Left renal pelvis (tissue), 4 donors: ENCODE results near the gene EFCAB6. TPM values are rescaled to one million over a fixed set of nuclear protein-coding genes. Genes with fewer than 3 reads are reported as not detected.

Source experiments
- DNase-seq, 4 donors: peaks; one replicate each; pipeline ENCODE4 v3.0.0-alpha.2; 2013; ENCODE audit warnings: low read depth in 4 of 4, low spot score in 3 of 4
- polyA plus RNA-seq, 4 donors: library from polyadenylated mRNA; unstranded; fragments of 120-200 nt; gene quantifications; one replicate each; pipeline ENCODE4 v1.2.1, GENCODE V29; 2013; ENCODE audit not compliant: insufficient read length in 4 of 4

The EFCAB6 gene
- polyA plus RNA-seq, 4 donors = 1.4 to 5.7 (median 4.8) TPM

DNA sequence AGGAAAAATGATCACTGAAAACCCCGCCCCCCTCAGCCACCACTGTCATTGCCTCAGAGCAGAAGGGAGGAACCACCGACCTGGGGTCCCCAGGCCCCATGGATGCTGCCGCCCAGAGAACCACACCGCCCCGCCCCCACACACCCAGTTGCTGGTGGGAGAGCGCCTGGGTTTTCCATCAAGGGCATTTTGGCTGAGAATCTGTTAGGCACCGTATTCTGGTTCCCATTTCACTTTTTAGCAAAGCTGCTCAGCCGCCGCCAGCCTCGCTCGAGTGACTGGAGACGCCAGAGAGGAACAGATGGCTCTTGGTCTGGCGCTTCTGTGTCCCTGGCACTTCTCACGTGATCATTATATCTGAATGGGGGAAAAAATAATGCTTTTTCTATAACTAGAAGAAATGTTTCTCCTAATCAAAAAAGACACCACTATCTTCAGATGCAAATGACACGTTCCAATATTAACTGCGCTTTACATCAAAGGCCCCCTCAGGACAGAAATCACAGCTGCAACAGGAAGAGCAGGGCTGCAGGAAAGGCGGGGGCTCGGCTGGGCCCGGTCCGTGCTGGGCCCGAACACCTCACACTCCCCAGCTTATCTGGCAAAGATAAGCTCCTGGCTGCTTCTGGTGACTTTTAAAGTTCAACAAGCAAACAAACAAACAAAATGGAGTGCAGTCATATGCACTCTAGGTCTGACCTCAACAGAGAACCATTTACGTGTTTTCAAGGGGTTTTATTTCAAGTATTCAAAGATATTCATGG lies 250.5 kb downstream of the EFCAB6 start:
- no peak for DNase-seq

DNA sequence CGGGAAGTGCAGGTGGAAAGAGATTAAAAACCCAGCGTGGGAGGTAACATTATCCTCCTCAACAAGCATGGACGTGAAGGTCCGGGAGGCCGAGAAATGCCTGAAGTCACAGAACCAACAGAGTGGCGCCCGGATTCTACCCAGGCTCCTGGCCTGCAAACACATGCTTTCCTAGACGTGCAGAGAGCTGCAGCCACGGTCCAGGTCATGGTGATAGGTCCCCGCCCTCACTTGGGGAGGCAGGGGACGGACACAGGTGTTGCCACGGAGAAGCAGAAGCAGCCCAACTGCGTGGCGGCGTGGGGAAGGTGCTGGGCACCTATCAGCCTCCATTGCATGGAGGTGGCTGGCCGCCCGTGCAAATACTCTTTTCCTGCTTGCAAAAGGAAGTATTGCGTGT lies 251.5 kb downstream of the EFCAB6 start:
- no peak for DNase-seq

DNA sequence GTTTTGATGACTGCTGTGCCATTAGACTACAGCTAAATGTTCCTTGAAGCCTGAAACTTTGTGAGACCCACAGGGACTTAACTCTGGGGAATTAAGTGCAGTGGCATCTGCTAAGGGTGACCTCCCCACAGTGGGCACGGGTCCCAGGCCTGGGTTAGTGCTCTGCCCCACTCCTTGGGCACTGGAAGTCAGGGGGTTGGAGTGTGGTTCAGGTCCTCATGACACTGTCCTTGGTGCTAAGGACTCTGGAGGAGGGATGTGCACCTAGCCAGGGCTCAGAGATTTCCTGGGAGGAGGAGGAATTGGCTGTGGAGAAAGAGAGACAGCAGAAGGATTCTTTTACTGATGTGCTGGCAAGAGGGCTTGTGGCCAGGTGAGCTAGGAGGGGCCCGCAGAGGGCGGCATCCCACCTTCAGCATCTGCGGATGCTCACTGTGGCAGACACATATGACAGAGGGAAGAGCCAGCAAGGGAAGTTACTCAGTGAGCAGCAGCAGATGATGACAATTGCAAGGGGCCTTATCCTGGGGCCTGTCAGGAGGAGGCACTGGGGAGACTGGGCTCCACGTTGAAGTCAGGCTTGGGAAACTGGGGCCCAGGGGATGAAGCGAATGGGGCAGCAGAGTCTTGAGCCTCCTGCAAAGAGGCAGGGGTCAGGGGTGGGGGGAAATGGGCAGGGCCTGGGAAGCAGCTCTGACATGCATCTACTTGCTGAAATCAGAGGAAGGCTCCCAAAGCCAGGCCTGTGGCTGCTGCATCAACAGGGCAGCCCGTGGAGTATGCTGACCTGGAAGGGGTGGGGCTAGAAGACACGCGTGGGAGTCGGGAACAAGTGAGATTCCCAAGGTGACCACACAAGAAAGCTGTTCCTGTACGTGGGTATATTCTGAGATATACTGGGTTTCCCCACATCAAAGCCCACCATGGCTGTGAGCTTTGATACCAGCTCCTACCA lies 256.3 kb downstream of the EFCAB6 start:
- no peak for DNase-seq

DNA sequence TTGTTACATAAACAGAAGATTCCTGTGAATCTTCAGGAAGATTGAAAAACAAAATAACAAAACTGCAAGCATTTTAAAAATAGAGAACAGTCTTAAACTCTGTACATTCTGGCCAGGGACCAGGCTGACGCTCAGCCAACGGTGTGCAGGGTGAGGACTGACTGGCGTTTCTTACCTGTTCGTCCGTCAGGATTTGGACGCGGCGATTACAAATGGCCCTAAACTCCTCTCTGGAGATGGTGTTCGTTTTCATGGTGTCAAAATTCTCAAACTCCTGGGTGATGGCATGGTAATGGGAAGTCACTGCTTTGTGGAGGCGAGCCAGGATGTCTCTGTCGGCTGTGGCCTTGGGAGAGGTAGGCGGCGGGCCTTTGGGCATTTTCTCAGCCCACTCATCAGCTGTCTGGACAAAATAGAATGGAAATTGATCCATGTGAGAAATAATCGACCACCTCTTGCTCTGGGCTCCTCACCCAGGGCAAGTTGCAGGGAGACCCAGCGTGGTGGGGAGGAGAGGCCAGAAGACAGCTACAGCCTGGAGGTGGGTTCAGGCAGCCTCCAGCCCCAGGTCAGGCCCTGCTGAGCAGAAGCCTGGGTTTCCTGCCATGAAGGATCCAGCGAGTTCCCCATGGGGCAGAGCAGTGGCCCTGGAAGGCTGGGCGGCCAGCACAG lies 257.3 kb downstream of the EFCAB6 start:
- no peak for DNase-seq

DNA sequence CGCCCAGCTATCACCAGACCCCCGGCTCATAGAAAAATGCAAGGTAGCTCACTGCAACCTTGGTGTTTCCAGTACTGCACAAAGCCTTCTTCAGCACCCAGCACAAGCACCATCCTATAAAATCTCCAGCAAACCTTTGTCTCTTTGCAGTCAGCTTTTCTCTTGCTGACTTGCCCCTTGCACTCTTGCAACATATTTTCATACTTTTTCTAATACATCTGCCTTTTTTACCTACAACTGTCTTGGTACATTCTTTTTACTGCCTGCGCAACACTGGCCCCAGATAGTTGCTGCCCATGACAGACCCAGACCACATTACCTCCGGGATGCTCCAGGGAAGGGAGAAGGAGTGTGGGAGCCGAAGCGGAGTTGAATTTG lies 257.9 kb downstream of the EFCAB6 start:
- DNase-seq = no peak

DNA sequence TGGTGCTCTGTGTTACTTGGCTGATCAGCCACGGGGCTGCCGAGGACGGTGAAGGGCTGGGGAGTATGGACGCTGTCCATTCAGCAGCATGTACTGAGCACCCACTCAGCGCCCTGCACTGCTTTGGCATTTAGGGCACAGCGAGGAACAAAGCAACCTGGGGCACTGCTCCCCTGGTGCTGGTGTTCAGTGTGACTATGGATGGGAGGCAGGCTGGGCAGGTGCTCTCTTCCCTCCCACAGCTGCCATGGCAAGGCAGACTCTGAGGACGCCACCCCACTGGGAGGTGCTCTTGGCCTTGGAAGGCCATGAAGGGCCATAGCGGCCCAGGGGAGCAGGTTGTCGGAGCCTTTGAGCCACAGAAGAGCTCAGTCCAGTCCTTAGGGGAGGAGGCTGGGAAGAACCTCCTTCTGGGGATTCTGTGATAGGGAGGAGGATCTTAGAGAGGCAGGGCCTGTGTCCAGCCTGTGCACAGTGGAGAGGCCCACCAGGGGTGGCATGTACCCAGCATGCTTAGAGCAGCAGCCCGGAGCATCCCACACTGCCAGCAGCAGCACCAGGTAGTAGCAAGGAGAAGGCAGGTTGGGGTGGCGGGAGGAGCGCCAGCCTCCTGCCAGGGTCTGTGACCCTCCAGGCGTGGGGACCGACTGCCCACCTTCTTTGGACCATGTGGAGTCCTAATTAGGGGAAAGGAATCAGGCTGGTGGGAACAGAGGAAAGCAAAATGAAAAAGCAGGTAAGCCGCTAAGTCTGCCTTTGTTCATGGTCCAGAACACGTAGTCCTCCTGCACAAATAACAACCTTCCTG lies 258.4 kb downstream of the EFCAB6 start:
- no peak for DNase-seq

DNA sequence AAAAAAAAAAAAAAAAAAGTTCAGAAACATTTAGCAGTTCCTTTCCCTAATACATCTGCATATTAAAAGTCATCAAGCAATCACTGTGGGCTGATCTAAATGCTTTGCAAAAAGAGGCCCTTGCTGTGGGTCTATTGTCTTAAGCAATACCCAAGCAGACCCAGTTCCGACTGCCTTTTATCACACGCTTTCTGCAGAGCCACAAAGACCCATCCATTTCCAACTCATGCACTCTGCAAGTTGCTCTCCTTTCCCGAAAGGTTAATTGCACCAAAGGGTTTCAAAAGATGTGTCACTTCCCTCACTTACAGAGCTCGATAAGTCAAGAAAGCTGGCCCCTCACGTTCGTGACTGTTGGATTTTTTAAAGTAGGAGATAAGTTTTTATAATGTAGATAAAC lies 261.4 kb downstream of the EFCAB6 start:
- DNase-seq = no peak

DNA sequence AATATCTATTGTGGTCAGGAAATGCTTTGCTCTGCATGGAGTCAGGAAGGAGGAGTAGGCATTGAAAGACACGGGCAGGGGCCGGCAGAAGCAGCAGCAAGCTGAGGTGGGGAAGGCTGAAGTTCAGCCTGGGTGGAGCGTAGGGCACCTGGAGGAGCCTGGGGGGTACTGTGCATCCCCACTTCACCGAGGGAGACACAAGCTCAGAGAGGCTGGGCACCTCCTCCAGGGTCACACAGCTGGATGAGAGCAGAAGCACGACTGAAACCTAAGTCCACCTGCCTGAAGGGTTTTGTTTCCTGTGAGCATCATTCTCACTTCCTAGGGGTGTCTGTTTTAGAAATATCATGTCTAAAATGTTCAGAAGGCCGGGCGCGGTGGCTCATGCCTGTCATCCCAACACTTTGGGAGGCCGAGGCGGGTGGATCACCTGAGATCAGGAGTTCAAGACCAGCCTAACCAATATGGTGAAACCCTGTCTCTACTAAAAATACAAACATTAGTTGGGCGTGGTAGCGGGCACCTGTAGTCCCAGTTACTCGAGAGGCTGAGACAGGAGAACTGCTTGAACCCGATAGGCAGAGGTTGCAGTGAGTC lies 262.0 kb downstream of the EFCAB6 start:
- no peak for DNase-seq

DNA sequence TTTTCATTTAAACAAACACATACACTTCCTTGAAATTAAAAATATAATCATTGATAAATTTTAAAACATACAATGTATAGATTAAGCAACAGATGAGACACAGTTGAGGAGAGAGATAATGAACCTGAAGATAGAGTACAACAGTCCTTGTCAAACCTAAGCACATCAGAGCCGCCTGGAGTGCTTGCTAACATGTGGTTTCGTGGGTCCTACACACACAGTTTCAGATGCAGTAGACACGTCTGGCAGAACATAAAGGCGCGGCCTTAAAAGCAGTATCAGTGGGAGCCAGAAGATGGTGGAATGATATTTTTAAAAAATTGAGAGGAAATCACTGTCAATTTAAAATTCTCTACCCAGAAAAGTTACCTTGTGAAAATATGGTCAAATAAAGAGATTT lies 265.9 kb downstream of the EFCAB6 start:
- no peak for DNase-seq

DNA sequence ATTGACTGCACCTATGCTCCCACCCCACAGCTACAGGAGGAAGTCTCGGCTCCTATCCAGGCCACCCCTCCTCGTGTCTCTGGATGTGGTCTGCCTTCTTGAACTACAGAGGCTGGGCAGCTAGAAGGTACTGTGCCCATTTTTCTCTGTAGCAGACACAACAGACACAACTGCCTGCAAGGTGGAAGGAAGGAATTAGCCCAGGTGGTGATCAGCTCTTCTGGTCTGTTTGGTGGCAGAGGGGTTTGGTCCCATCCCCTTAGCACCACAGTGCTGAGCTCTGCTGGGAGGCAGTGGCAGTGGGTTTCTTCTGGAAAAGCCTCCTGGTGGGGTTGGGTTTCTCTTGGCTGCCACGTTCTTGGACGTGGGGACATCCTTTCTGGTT lies 267.8 kb downstream of the EFCAB6 start:
- DNase-seq = no peak

DNA sequence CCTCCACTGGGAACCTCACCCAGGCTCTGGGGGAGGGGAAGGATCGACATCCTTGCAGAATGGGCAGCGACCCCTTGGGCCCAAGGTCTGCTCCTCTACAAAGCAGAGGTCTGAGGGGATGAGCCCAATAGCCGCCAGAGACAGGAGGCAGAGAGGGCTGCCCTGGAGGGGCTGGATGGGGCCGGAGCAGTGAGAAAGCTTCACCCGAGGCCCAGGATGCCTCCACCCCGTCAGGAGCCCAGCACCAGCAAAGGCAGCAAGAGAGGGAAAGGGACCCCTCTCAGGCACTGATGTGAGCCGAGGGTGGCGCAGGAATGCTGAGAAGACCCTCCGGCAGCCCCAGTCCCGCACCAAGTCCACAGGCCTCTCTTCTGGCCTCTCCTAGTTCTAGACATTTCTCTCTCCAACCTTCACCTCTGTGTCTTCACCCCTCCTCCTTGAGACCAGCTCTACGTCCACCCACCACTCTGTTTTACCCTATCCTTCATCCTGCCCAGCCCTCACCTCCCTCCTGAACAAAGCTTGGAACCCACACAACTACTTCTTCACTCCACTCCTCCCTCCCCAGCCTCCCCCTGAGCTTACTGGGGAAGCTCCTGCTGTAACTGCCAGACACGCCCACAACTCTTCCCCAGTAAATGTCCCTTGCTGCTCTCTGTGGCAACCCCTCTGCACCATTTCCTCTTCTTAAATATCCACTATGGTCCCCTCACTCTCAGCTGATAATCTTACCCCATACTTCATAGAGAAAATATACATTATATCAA lies 268.4 kb downstream of the EFCAB6 start:
- DNase-seq = no peak

DNA sequence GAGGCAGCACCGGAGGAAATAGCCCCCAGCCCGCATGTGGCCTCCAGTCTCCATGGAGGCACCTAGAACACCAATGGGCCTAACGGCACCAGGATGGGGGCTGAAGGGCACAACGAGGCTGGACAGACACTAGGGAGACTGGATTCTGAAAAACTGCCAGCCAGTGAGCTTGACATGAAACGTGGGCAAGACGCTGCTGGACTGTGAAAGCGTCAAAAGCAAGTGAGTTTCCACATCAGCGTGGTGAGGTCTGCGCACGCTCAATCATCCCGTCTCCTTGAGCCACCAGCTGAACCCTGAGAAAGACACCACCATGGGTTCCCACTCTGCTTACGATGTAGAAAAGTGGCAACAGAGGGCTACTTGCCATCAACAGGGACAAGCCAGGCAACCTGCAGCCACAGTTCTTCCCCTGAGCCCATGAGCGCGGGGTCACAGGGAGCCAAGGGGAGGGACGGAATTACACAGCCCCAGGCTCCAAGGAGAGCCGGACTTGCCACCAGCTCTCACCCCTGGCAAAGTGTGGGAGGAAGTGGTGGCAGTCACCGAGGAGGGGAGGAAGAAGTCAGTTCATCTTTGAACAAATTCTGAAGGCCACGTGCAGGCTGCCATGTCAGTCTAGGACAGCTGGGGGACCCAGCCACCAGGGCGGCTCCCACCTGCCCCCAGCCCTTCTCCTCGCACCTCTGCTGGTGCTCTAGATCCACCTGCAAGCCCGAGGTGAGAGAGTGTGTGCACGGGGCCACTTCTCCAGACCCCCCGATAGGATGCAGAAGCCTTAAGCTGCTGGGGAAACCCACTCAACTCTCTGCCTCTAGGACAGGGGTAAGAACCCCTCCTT lies 269.2 kb downstream of the EFCAB6 start:
- no peak for DNase-seq

DNA sequence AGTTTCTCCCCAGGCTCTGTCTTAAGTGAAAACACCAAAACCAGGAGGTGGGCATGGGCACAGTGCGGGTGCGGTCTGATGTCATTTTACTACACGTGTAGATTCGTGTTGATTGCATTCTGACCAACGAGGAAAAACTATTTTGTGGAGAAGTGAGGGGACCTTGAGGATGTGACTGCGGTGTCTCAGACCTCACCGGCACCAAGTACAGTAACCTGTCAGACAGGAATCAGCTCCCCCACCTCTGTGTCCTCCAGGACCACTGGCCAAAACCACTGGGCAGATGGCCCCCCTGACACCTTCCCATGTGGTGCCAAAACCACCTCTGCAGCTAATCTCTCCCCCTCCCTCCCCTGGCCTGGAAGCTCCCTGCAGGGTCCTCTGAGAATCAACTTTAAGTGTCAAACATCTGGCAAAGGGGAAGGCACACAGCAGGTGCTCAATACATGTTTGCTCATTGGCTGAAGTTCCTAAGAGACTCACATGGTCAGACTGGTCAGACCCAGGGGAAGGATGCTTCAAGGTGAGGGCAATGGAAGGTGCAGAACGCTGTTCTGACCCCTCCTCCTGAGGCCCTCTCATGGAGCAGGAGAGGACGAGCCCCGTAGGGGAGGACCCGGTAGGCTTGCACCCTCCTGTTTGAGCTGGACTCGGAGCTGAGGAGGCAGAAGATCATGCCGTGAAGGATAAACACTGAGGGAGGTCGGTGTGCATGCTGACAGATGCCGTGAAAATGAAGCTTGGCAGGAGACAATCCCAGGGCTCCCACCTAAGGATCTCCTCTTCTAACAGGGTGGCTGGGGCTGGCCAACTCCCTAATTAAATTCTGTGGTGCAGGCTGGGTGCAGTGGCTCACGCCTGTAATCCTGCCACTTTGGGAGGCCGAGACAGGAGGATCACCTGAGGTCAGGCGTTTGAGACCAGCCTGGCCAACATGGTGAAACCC lies 270.4 kb downstream of the EFCAB6 start:
- DNase-seq = no peak

DNA sequence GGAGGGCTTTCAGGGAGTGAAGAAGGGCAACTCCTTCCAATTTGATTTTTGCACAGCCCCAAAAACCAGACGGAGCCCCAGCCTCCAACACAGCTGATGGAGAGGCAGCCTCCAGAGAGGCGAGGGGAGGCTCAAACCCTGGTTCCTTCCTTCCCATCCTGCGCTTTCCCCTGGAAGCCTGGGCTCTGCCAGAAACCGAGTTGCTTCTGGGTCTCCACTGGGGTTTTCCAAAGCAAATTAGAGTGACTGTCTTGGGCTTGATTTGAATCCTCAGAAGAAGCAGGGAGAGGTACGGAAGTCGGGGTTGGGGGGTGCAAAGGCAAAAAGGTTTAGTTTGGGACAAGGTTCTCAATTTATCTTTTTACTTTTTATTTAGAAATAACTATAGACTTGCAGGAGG lies 271.1 kb downstream of the EFCAB6 start:
- no peak for DNase-seq

DNA sequence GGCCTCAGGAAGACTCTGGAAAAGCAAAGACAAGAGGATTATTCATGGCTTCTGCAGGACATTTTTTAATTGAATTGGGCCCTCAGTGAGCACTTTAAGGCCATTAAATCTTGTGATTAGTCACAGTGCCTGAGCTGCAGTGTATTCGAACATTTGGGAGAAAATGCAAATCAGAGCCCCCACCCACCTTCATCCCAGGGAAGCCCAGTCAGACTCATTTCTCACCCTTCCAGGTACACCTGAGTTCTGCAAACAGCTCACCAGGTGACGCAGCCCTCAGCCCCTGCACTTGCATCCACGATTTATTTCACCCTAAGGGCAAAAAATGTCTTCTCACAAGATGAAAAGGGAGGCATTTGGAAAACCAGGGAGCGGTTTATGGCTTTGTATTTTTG lies 271.6 kb downstream of the EFCAB6 start:
- DNase-seq = no peak

DNA sequence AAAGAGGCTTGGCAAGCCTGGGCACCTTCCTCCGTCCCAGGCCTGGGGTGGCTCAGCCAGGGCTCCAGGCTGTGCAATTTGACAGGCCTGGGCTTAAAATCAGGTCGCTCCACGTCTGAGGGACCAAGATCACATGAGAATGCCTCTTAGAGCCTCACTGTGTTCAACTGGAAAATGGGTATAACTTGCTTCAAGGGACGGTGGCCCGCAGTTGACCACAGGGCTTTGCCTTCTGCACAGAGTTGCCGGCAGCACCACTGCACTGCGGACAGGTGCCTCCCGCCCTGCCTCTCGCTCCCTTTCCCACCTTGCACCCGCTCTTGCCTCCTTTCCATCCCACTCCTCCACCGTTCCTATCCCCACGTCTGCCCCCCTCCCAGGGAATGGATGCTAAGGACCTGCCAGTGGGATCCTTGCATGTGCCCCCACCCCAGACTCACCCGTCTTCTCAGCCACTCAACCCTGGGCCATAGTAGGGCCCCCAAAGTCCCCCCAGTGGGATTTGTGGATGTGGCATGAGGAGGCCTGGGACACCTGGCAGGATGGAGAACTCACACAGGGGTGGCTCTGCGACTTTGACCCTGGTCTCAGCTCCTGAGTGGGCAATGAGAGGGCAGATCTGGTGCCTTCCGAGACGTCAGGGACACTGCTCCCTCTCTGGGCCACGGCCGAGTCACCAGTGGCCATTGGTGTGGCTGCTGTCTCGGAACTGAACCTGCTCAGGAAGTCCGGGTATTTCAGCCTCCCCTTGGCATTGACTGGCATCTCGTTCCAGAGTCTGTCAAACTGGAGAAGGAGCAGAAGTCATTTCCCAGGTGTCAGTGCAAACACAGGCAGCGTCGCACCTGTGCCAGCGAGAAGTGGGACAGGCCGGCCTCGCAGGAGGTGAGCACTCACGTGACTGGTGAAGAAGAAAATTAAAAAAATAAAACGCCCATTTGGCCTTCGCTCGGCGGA lies 272.3 kb downstream of the EFCAB6 start:
- no peak for DNase-seq
